ENCODE results near the gene PDE4A. TPM values are rescaled to one million over a fixed set of nuclear protein-coding genes. Genes with fewer than 3 reads are reported as not detected.

PDE4A gene
- total and polyA plus RNA-seq, 2 of the 8 experiments (the other 6 are each of a cell fraction or from before 2014, with no cell fraction given): 2.0 to 4.4 TPM

- 0 out of 7 replicates have a peak, but pooled peaks cover 0 to 1% (median 0%) of the 10 kb centered on the region in 4 experiments for H3K27me3 ChIP-seq (replicated peaks in 1 of 4; ENCODE audit: control insufficient read depth in 3 of 4, extremely low read depth in 1 of 4, insufficient read depth in 3 of 4, low read length in 3 of 4)
- H4K8ac ChIP-seq (ENCODE audit: extremely low read depth, insufficient read depth, low read length): no peak overlapping the region
- no peak overlapping the region for H3K4me2 ChIP-seq (ENCODE audit: insufficient read depth in 1 of 2, low read depth in 2 of 2, low read length in 2 of 2)
- no peak overlapping the region for H3K27ac ChIP-seq (ENCODE audit: low read depth, low read length)
- H3K23ac ChIP-seq (ENCODE audit: insufficient read length): no peak overlapping the region
- no peak overlapping the region for H2BK5ac ChIP-seq (ENCODE audit: low read depth, low read length)
- 93% methylated on average over 7 of the region's 7 CpGs; no CpG with 5 or more reads in 1 of the 2 experiments for WGBS, 2 experiments (ENCODE audit: extremely low coverage in 1 of 2, insufficient coverage in 1 of 2, insufficient read length in 1 of 2, insufficient replicate concordance in 2 of 2, low coverage in 1 of 2, low lambda C conversion rate in 2 of 2, missing lambda C conversion rate in 1 of 2)
- H4K5ac ChIP-seq (ENCODE audit: insufficient read length, low read depth, low read length): no peak overlapping the region
- H3K4me3 ChIP-seq (ENCODE audit: extremely low read depth in 1 of 4, insufficient read depth in 2 of 4, low read depth in 3 of 4, low read length in 4 of 4): no peak overlapping the region
- H2AFZ ChIP-seq (ENCODE audit: low read length): no peak overlapping the region
- H3K79me1 ChIP-seq (ENCODE audit: low read depth, low read length): no peaks in the 10 kb centered on the region; the same call in 1 of the 2 replicates
- no peak overlapping the region for H2BK15ac ChIP-seq (ENCODE audit: low read length)
- no peaks in the 10 kb centered on the region for H4K20me1 ChIP-seq (replicated peaks in 1 of 2; ENCODE audit: control insufficient read depth in 1 of 2, insufficient read depth in 2 of 2, low read length in 2 of 2)
- no peak overlapping the region for H3K14ac ChIP-seq (ENCODE audit: insufficient read length)
- DNase-seq (ENCODE audit: low read depth in 1 of 2, low spot score in 2 of 2) (no peak), FAIRE-seq (no peak)
- H3K4ac ChIP-seq (replicated peaks; ENCODE audit: insufficient read length, low read depth, low read length): no peak overlapping the region
- no peak overlapping the region for H3K56ac ChIP-seq (replicated peaks; ENCODE audit: insufficient read length, low read depth, low read length)
- H4K91ac ChIP-seq (replicated peaks; ENCODE audit: insufficient read length, low read length): no peak overlapping the region
- H3K23me2 ChIP-seq (ENCODE audit: low read depth, low read length): peaks cover 2% of the 10 kb centered on the region; the same call in 1 of the 2 replicates
- H2AK5ac ChIP-seq (ENCODE audit: low read depth, low read length): no peak overlapping the region
- H3K9ac ChIP-seq (replicated peaks in 1 of 4; ENCODE audit: extremely low read depth in 1 of 4, low read depth in 3 of 4, low read length in 3 of 4): no peak overlapping the region
- no peak overlapping the region for H2BK12ac ChIP-seq (ENCODE audit: low read depth, low read length)
- TF ChIP-seq TAF7 (optimal IDR thresholded peaks at IDR 0.05; ENCODE audit: borderline replicate concordance, low read depth, low read length) (no peak), KDM1A (IDR thresholded peaks at IDR 0.05; ENCODE audit: borderline replicate concordance, low read length) (0 out of 2 replicates have a peak, but pooled peaks have one; percentile 32)
- H2BK120ac ChIP-seq (replicated peaks; ENCODE audit: low read depth, low read length): no peak overlapping the region
- ChIA-PET CTCF (ENCODE audit: partially characterized antibody) (interaction anchor here (0.6 to 5.9 kb wide), 4 partner anchors 13 to 582 kb away, joined by 3 to 36 read pairs (median 10); no protein-coding TSS in a partner anchor), POLR2A (ENCODE audit: partially characterized antibody) (interaction anchor here (0.7 kb wide), 1 partner anchor 44 kb away, joined by 3 read pairs; no protein-coding TSS in a partner anchor)
- no peaks in the 10 kb centered on the region for H3K36me3 ChIP-seq (ENCODE audit: control insufficient read depth in 2 of 4, insufficient read depth in 4 of 4, low read length in 3 of 4)
- no peaks in the 10 kb centered on the region for H3K79me2 ChIP-seq (ENCODE audit: control insufficient read depth in 1 of 2, insufficient read depth in 2 of 2, low read length in 2 of 2)
- H3K9me3 ChIP-seq (ENCODE audit: insufficient read depth in 2 of 2, low read depth in 1 of 2, low read length in 1 of 2): no peaks in the 10 kb centered on the region
- H3K18ac ChIP-seq (ENCODE audit: extremely low read depth, low read length): no peak overlapping the region
- H3K4me1 ChIP-seq (replicated peaks in 1 of 4; ENCODE audit: control insufficient read depth in 3 of 4, insufficient read depth in 4 of 4, low read length in 3 of 4): peaks cover 0 to 13% (median 7%) of the 10 kb centered on the region in 4 experiments; a peak in 4 of 7 replicates
- H2BK20ac ChIP-seq (ENCODE audit: low read length): no peak overlapping the region
Measured at GRCh38 chr19:10449037-10449436, 28.7 kb downstream of the PDE4A start.

Data from H1 (cell line).